Motor neuron (in vitro differentiated cells): ENCODE data around the gene TRAF5. TPM values are rescaled to one million over a fixed set of nuclear protein-coding genes. Genes with fewer than 3 reads are reported as not detected.

ENCODE experiments used
- total RNA-seq, 8 experiments: library from RNA; unstranded; fragments of 300-600 nt; gene quantifications; 2 replicates each; pipeline versions ENCODE4 v1.2.3 to v1.2.4, GENCODE V29; 2022

The TRAF5 gene
- total RNA-seq, 8 experiments from 2014 or later: 2.0 to 18.9 (median 6.1) TPM

Other genes with a start within 250 kb of the TRAF5 start
- 10 to 100 TPM in 2 of 8 experiments, 1 to 10 TPM in 6; 1.2 to 22.5 (median 6.2) TPM for gene KCNH1, start 192.7 kb upstream of the TRAF5 start, total RNA-seq
- 10 to 100 TPM; 21.8 to 70.5 (median 48.8) TPM for gene RCOR3, start 67.5 kb upstream of the TRAF5 start, total RNA-seq
- under 1 TPM; 0.07 to 0.76 (median 0.24) TPM for gene RD3, start 165.3 kb downstream of the TRAF5 start, total RNA-seq